ENCODE measurements around the gene BIN1.

Gene BIN1

GRCh38 chr2:127055786-127056076 lies 51.2 kb downstream of the BIN1 start:
- Histone ChIP-seq H3K79me2 (ENCODE audit: low read length) (no peaks in the 10 kb centered on the region), H3K9me3 (replicated peaks; ENCODE audit: insufficient read depth, low read length) (no peaks in the 10 kb centered on the region)

GRCh38 chr2:127054996-127055785 lies 51.8 kb downstream of the BIN1 start:
- Histone ChIP-seq H2AFZ (ENCODE audit: low read length) (no peak overlapping the region), H3K9me3 (replicated peaks; ENCODE audit: insufficient read depth, low read length) (no peaks in the 10 kb centered on the region), H3K9ac (ENCODE audit: low read length) (no peak overlapping the region), H3K27ac (ENCODE audit: low read length) (no peak overlapping the region), H4K20me1 (ENCODE audit: insufficient read depth, low read length) (no peaks in the 10 kb centered on the region), H3K27me3 (replicated peaks; ENCODE audit: insufficient read depth, low read length) (no peaks in the 10 kb centered on the region), H3K9me2 (replicated peaks; ENCODE audit: insufficient read depth, low read length) (no peaks in the 10 kb centered on the region), H3K36me3 (replicated peaks; ENCODE audit: insufficient read depth, low read length) (no peaks in the 10 kb centered on the region), H3K4me3 (ENCODE audit: low read length) (no peak overlapping the region), H3K4me2 (ENCODE audit: low read depth, low read length) (no peak overlapping the region), H3K79me2 (ENCODE audit: low read length) (no peaks in the 10 kb centered on the region), H3F3A (ENCODE audit: insufficient read depth, low read length) (no peaks in the 10 kb centered on the region), H3K4me1 (ENCODE audit: low read length) (no peaks in the 10 kb centered on the region)
- no peak for DNase-seq
- TF ChIP-seq CTCF (IDR thresholded peaks at IDR 0.05; ENCODE audit: low read length) (no peak), EZH2phosphoT487 (IDR thresholded peaks at IDR 0.05; ENCODE audit: low read length) (no peak), EZH2 (optimal IDR thresholded peaks at IDR 0.05; ENCODE audit: low read depth, low read length) (no peak)

More at GRCh38 chr2:127055786-127056076, 51.2 kb downstream of the BIN1 start:
- Histone ChIP-seq H3K4me2 (ENCODE audit: low read depth, low read length) (no peak overlapping the region), H3K4me3 (ENCODE audit: low read length) (no peak overlapping the region), H3K9ac (ENCODE audit: low read length) (no peak overlapping the region), H3K27ac (ENCODE audit: low read length) (no peak overlapping the region), H3F3A (ENCODE audit: insufficient read depth, low read length) (no peaks in the 10 kb centered on the region), H3K36me3 (replicated peaks; ENCODE audit: insufficient read depth, low read length) (no peaks in the 10 kb centered on the region), H4K20me1 (ENCODE audit: insufficient read depth, low read length) (no peaks in the 10 kb centered on the region), H2AFZ (ENCODE audit: low read length) (no peak overlapping the region), H3K9me2 (replicated peaks; ENCODE audit: insufficient read depth, low read length) (no peaks in the 10 kb centered on the region), H3K4me1 (ENCODE audit: low read length) (no peaks in the 10 kb centered on the region), H3K27me3 (replicated peaks; ENCODE audit: insufficient read depth, low read length) (no peaks in the 10 kb centered on the region)
- DNase-seq: no peak
- no peak for TF ChIP-seq CTCF (IDR thresholded peaks at IDR 0.05; ENCODE audit: low read length)
- TF ChIP-seq EZH2phosphoT487 (IDR thresholded peaks at IDR 0.05; ENCODE audit: low read length): no peak
- no peak for TF ChIP-seq EZH2 (optimal IDR thresholded peaks at IDR 0.05; ENCODE audit: low read depth, low read length)

GRCh38 chr2:127054604-127054930 lies 52.4 kb downstream of the BIN1 start:
- no peak overlapping the region for H3K4me3 ChIP-seq (ENCODE audit: low read length)
- H3K27ac ChIP-seq (ENCODE audit: low read length): no peak overlapping the region
- H3K36me3 ChIP-seq (replicated peaks; ENCODE audit: insufficient read depth, low read length): no peaks in the 10 kb centered on the region
- no peaks in the 10 kb centered on the region for H3F3A ChIP-seq (ENCODE audit: insufficient read depth, low read length)
- no peak for DNase-seq
- TF ChIP-seq CTCF (IDR thresholded peaks at IDR 0.05; ENCODE audit: low read length) (no peak), EZH2phosphoT487 (IDR thresholded peaks at IDR 0.05; ENCODE audit: low read length) (no peak), EZH2 (optimal IDR thresholded peaks at IDR 0.05; ENCODE audit: low read depth, low read length) (no peak)
- H3K9me3 ChIP-seq (replicated peaks; ENCODE audit: insufficient read depth, low read length): no peaks in the 10 kb centered on the region
- no peaks in the 10 kb centered on the region for H3K27me3 ChIP-seq (replicated peaks; ENCODE audit: insufficient read depth, low read length)
- no peak overlapping the region for H3K4me2 ChIP-seq (ENCODE audit: low read depth, low read length)
- no peaks in the 10 kb centered on the region for H3K4me1 ChIP-seq (ENCODE audit: low read length)
- H2AFZ ChIP-seq (ENCODE audit: low read length): no peak overlapping the region
- no peaks in the 10 kb centered on the region for H4K20me1 ChIP-seq (ENCODE audit: insufficient read depth, low read length)
- no peak overlapping the region for H3K9ac ChIP-seq (ENCODE audit: low read length)
- no peaks in the 10 kb centered on the region for H3K9me2 ChIP-seq (replicated peaks; ENCODE audit: insufficient read depth, low read length)
- H3K79me2 ChIP-seq (ENCODE audit: low read length): no peaks in the 10 kb centered on the region
